Muscle layer of duodenum (tissue), 2 donors: ENCODE data around the gene GRB7.
"Not testable (repeated sequence)": the region's sequence is repeated elsewhere in the genome, so short reads cannot be mapped to it uniquely, and the experiment has no call there.

ENCODE experiments used
- H3K27ac ChIP-seq: one replicate; pipeline ENCODE4 v1.7.0; 2013; ENCODE audit warnings: mild to moderate bottlenecking, low read length
- H3K27me3 ChIP-seq: one replicate; pipeline ENCODE4 v1.7.0; 2013; ENCODE audit warnings: low read depth, mild to moderate bottlenecking, control low read depth, low read length
- H3K36me3 ChIP-seq, 2 donors: one replicate each; pipeline ENCODE4 v1.7.0; 2013; ENCODE audit warnings: low read length in 2 of 2, control low read depth in 1 of 2, mild to moderate bottlenecking in 1 of 2; ENCODE audit not compliant: insufficient read depth in 2 of 2, control insufficient read depth in 1 of 2
- H3K4me1 ChIP-seq, 2 donors: one replicate each; pipeline ENCODE4 v1.7.0; 2013; ENCODE audit warnings: low read length in 2 of 2, mild to moderate bottlenecking in 2 of 2, control low read depth in 1 of 2, moderate library complexity in 1 of 2; ENCODE audit not compliant: insufficient read depth in 2 of 2, control insufficient read depth in 1 of 2
- H3K4me3 ChIP-seq, 2 donors: one replicate each; pipeline ENCODE4 v1.7.0; 2013; ENCODE audit warnings: low read length in 2 of 2, low read depth in 1 of 2, mild to moderate bottlenecking in 1 of 2
- H3K9me3 ChIP-seq, 2 donors: one replicate each; pipeline ENCODE4 v1.7.0; 2013; ENCODE audit warnings: low read length in 2 of 2, control low read depth in 1 of 2, mild to moderate bottlenecking in 1 of 2; ENCODE audit not compliant: control insufficient read depth in 1 of 2
- donor health status: healthy.

The GRB7 gene

DNA sequence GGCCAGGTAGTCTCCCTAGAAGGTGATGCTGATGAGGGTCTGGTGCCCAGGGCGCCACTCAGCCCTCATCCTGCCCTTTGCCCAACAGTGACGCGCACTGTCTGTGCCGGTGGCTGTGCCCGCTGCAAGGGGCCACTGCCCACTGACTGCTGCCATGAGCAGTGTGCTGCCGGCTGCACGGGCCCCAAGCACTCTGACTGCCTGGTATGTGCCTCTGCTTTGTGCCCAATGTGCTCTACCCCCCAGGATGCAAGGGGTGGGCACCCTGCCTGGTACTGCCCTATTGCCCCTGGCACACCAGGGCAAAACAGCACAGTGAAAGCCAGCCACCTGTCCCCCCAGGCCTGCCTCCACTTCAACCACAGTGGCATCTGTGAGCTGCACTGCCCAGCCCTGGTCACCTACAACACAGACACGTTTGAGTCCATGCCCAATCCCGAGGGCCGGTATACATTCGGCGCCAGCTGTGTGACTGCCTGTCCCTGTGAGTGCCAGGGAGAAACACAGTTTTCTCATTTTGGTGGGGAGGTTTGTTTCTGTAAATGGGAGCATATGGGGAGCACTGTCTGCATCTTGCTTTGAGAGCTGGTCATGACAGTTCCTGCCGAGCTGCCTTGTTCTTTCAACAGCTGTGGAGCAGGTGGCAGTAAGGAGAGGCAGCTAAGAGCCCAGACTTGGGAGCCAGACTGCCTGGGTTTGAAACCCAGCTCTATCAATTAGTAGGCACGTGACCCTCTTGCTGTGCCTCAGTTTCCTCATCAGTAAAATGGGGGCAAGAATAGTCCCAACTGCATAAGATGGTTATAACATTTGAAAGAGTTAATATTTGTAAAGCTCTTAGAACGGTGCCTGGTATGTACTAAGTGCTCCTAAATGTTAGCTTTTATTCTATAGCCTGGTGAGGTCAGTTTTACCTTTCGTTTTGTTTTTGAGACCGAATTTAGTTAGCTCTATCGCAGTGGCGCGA lies 27.5 kb upstream of the GRB7 start:
- no peak overlapping the region for H3K27ac ChIP-seq
- H3K4me3 ChIP-seq = no peak overlapping the region
- H3K36me3 ChIP-seq = peaks cover 35 to 70% of the 10 kb centered on the region in 2 donors

DNA sequence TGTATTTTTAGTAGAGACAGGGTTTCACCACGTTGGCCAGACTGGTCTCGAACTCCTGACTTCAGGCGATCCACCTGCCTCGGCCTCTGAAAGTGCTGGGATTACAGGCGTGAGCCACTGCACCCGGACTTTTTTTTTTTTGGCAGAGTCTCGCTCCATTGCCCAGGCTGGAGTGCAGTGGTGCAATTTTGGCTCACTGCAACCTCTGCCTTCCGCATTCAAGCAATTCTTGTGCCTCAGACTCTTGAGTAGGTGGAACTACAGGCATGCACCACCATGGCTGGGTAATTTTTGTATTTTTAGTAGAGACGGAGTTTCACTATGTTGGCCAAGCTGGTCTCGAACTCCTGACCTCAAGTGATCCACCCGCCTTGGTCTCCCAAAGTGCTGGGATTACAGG lies 26.7 kb upstream of the GRB7 start:
- H3K9me3 ChIP-seq, H3K27ac ChIP-seq, H3K4me1 ChIP-seq, H3K27me3 ChIP-seq, H3K4me3 ChIP-seq: not testable (repeated sequence)
- peaks cover 35 to 78% of the 10 kb centered on the region in 2 donors for H3K36me3 ChIP-seq

More for the DNA sequence above, 27.5 kb upstream of the GRB7 start:
- H3K4me1 ChIP-seq = peaks cover 0 to 4% of the 10 kb centered on the region in 2 donors
- no peaks in the 10 kb centered on the region for H3K27me3 ChIP-seq
- no peaks in the 10 kb centered on the region for H3K9me3 ChIP-seq

DNA sequence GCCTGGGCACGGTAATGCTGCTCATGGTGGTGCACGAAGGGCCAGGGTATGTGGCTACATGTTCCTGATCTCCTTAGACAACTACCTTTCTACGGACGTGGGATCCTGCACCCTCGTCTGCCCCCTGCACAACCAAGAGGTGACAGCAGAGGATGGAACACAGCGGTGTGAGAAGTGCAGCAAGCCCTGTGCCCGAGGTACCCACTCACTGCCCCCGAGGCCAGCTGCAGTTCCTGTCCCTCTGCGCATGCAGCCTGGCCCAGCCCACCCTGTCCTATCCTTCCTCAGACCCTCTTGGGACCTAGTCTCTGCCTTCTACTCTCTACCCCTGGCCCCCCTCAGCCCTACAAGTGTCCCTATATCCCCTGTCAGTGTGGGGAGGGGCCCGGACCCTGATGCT lies 25.9 kb upstream of the GRB7 start:
- H3K27me3 ChIP-seq = no peaks in the 10 kb centered on the region
- peaks cover 35 to 82% of the 10 kb centered on the region in 2 donors for H3K36me3 ChIP-seq
- H3K9me3 ChIP-seq = no peaks in the 10 kb centered on the region
- H3K27ac ChIP-seq = no peak overlapping the region
- no peaks in the 10 kb centered on the region for H3K4me1 ChIP-seq
- no peak overlapping the region for H3K4me3 ChIP-seq

GRCh38 chr17:39714234-39714633 lies 23.5 kb upstream of the GRB7 start:
- Histone ChIP-seq H3K27me3 (no peaks in the 10 kb centered on the region), H3K9me3 (no peaks in the 10 kb centered on the region), H3K36me3 (peaks cover 31 to 72% of the 10 kb centered on the region in 2 donors), H3K4me1 (no peaks in the 10 kb centered on the region), H3K27ac (no peak overlapping the region), H3K4me3 (no peak overlapping the region)

- Histone ChIP-seq H3K9me3 (no peaks in the 10 kb centered on the region), H3K27me3 (no peaks in the 10 kb centered on the region), H3K36me3 (peaks cover 40 to 72% of the 10 kb centered on the region in 2 donors), H3K27ac (no peak overlapping the region), H3K4me3 (no peak overlapping the region), H3K4me1 (no peaks in the 10 kb centered on the region)
Measured at GRCh38 chr17:39715375-39716072, 22.2 kb upstream of the GRB7 start.

GRCh38 chr17:39716073-39716818 lies 21.5 kb upstream of the GRB7 start:
- no peaks in the 10 kb centered on the region for H3K4me1 ChIP-seq
- no peaks in the 10 kb centered on the region for H3K27me3 ChIP-seq
- H3K4me3 ChIP-seq = no peak overlapping the region
- no peak overlapping the region for H3K27ac ChIP-seq
- no peaks in the 10 kb centered on the region for H3K9me3 ChIP-seq
- peaks cover 38 to 66% of the 10 kb centered on the region in 2 donors for H3K36me3 ChIP-seq

DNA sequence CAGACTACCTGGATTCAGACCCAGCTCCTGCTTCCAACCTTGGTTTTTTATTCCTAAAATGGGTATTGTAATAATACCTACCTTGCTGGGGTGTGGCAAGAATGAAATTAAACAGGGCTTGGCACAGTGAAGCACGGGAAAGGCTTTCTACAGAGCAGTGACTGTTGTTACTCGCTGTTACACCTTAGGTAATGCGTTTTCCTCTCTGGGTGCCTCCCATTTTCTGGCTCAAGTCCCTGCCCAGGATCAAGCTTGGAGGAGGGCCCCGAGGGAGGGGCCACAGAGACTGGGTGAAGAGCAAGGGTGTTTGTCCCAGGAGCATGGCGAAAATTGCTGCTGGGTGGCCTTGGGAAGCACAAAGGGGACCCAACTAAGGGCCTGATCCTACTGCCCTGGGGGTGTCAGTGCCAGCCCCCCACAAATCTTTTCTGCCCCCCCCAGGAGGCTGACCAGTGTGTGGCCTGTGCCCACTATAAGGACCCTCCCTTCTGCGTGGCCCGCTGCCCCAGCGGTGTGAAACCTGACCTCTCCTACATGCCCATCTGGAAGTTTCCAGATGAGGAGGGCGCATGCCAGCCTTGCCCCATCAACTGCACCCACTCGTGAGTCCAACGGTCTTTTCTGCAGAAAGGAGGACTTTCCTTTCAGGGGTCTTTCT lies 20.7 kb upstream of the GRB7 start:
- Histone ChIP-seq H3K9me3 (no peaks in the 10 kb centered on the region), H3K4me3 (no peak overlapping the region), H3K27ac (no peak overlapping the region), H3K27me3 (no peaks in the 10 kb centered on the region), H3K4me1 (no peaks in the 10 kb centered on the region), H3K36me3 (peaks cover 33 to 58% of the 10 kb centered on the region in 2 donors)

DNA sequence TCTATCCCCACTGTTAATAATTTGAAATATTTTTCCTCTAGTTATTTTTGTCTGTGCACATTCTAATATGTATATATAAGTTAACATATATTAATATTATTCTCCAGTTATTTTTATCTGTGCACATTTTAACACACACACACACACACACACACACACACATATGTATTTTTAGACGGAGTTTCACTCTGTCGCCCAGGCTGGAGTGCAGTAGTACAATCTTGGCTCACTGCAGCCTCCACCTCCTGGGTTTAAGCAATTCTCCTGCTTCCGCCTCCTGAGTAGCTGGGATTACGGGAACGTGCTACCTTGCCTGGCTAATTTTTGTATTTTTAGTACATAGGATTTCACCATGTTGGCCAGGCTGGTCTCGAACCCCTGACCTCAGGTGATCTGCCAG lies 20.1 kb upstream of the GRB7 start:
- Histone ChIP-seq H3K9me3 (no peaks in the 10 kb centered on the region), H3K27me3 (no peaks in the 10 kb centered on the region), H3K36me3 (peaks cover 29 to 52% of the 10 kb centered on the region in 2 donors), H3K27ac (no peak overlapping the region), H3K4me1 (no peaks in the 10 kb centered on the region), H3K4me3 (no peak overlapping the region)

DNA sequence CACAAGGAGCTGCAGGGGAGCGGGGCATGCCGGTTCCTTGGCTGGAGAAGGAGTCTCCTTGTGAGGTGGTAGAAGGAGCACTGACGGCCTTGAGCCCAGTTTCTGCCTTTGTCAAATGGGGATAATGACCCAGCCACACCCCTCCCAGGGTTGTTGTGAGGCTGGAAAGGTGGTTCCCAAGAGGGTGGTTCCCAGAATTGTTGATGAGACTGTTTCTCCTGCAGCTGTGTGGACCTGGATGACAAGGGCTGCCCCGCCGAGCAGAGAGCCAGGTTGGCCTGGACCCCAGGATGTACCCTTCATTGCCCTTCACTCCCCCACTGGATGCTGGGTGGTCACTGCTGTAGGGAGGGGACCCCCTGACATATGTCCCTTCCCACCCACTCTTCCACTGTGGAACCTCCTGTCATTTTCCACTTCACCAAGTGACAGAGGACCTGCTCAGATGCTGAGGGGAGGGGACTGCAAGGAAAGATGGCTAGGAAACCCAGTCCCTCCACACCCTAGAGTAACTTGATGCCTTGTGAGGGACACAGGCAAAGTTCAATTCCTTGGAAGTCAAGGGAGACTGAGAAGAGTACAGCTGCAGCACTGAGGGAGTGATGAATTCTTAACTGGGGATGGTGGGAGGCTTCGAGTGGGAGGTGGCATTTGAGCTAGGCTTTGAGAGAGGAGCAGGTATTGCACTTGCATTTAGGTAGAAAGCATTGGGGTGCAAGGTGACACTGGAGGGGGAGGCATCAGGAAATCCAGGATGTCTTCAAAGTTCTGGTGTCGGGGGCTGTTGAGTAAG lies 18.0 kb upstream of the GRB7 start:
- Histone ChIP-seq H3K4me3 (no peak overlapping the region), H3K27me3 (no peaks in the 10 kb centered on the region), H3K36me3 (peaks cover 22 to 53% of the 10 kb centered on the region in 2 donors), H3K9me3 (no peaks in the 10 kb centered on the region), H3K4me1 (no peaks in the 10 kb centered on the region), H3K27ac (no peak overlapping the region)

DNA sequence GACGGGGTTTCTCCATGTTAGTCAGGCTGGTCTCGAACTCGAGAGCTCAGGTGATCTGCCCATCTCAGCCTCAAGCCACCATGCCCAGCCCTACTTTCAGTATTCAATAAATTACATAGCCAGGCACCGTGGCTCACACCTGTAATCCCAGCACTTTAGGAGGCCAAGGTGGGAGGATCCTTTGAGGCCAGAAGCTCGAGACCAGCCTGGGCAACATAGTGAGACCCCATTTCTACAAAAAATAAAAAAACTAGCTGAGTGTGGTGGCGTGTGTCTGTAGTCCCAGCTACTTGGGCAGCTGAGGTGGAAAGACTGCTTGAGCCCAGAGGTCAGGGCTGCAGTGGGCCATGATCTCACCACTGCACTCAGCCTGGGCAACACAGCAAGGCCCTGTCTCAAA lies 15.6 kb upstream of the GRB7 start:
- no peak overlapping the region for H3K27ac ChIP-seq
- H3K4me3 ChIP-seq = no peak overlapping the region
- no peaks in the 10 kb centered on the region for H3K9me3 ChIP-seq
- H3K27me3 ChIP-seq = no peaks in the 10 kb centered on the region
- H3K36me3 ChIP-seq = peaks cover 28 to 43% of the 10 kb centered on the region in 2 donors
- no peaks in the 10 kb centered on the region for H3K4me1 ChIP-seq
